Esophagus muscularis mucosa (tissue), 4 donors: ENCODE measurements around the gene HOXB9. TPM values are rescaled to one million over a fixed set of nuclear protein-coding genes. Genes with fewer than 3 reads are reported as not detected.

ENCODE experiments used
- DNase-seq: peaks from one replicate; pipeline ENCODE4 v3.0.0-alpha.2; 2017; ENCODE audit errors: extremely low spot score
- H3K27ac ChIP-seq, 4 donors: fragments of 200-600 bp; sonication (generic); replicated peaks in 1 of 4; 1 replicate in 3 of 4; 2 replicates in 1 of 4; pipeline ENCODE4 v1.5.1; 2016 to 2019; ENCODE audit warnings: mild to moderate bottlenecking in 1 of 4
- H3K27me3 ChIP-seq, 4 donors: fragments of 200-600 bp; sonication (generic); one replicate each; pipeline versions ENCODE4 v1.5.1 to v1.6.0; 2016 to 2019
- H3K36me3 ChIP-seq, 4 donors: fragments of 200-600 bp; sonication (generic); one replicate each; pipeline ENCODE4 v1.5.1; 2016 to 2019
- H3K4me1 ChIP-seq, 4 donors: fragments of 200-600 bp; sonication (generic); one replicate each; pipeline ENCODE4 v1.5.1; 2016 to 2019
- H3K4me3 ChIP-seq, 4 donors: fragments of 200-600 bp; sonication (generic); 1 replicate in 2 of 4; 2 replicates in 2 of 4; pipeline ENCODE4 v1.5.1; 2016 to 2019; ENCODE audit warnings: mild to moderate bottlenecking in 4 of 4, moderate library complexity in 1 of 4
- H3K9me3 ChIP-seq, 4 donors: fragments of 200-600 bp; sonication (generic); 1 replicate in 3 of 4; 2 replicates in 1 of 4; pipeline ENCODE4 v1.5.1; 2016 to 2019
- EP300 ChIP-seq: sonication (generic); formaldehyde crosslinking; IDR thresholded peaks from one replicate; pipeline ENCODE4 v1.6.1; 2017; ENCODE audit warnings: antibody characterized with exemption
- POLR2A ChIP-seq: fragments of 450-650 bp; IDR thresholded peaks from one replicate; pipeline ENCODE4 v1.6.1; 2017; ENCODE audit warnings: antibody characterized with exemption, moderate library complexity, mild to moderate bottlenecking, low read depth
- POLR2AphosphoS5 ChIP-seq, 2 donors: sonication (generic); formaldehyde crosslinking; IDR thresholded peaks; one replicate each; pipeline ENCODE4 v1.6.1; 2017; ENCODE audit warnings: antibody characterized with exemption in 2 of 2
- WGBS: methylation state at CpG from one replicate; pipeline ENCODE4 v1.1.5; 2018; 5-methylcytosine and 5-hydroxymethylcytosine counted together
- intact Hi-C: fragments of 100-400 bp; cut with DNase I; formaldehyde crosslinking; loops from one replicate; pipeline ENCODE4 v1.15.1; 2023
- total RNA-seq, 4 donors: library from RNA; depleted of rRNA; stranded (reverse); fragments of >200 nt; gene quantifications; one replicate each; pipeline versions ENCODE4 v1.1.0 to v1.2.1, GENCODE V29; 2016
- TF ChIP-seq, protein P1 (sequence below), 3 experiments: fragments of 200-600 bp in 2 of 3; fragments of 450-650 bp in 1 of 3; sonication (generic) in 2 of 3; IDR thresholded peaks; one replicate each; pipeline ENCODE4 v1.5.1; 2017 to 2019; ENCODE audit warnings: antibody characterized with exemption in 3 of 3, mild to moderate bottlenecking in 2 of 3, moderate library complexity in 1 of 3

HOXB9 gene
- total RNA-seq, 4 donors from 2014 or later, result not detected

DNA sequence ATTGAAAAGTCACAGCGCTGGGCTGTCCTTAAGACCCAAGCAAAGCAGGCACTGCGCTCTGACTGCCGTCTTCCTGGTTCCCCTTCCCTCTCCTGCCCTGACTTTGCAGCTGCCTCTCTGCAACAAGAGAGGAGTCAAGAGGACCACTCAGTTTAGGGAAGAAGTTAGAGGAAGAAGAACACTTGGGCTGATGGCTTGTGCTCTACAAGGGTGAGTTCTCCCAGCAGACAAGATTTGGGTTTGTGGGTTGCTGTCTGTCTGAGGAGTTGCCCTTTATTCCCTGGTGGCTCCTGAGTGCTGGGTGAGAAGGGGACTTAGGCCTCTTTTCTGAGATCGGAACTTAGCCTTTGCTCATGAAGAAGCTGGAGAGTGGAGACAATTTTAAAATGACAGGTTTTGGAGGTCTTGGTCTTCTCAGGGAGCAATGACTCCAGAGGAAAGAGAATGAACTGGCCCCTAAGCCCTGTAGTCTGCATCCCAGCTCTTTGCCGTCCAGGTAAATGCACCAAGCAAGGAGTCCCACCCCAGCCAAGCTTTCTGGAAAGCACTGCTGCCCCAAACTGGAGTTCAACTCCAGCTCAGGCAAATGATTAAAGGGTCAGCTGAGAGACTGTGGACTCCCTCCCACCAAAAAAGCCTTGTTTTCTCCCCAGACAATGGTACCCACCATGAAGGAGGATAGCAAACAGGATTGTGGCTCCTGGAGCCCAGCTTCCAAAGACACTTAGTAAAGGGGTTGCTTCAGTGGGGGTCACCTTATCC, 2.7 kb upstream of the HOXB9 start:
- 22% methylated on average over 5 of the region's 5 CpGs for WGBS
- Histone ChIP-seq H3K9me3 (peaks cover 0 to 1% (median 0%) of the 10 kb centered on the region in 4 donors), H3K27ac (no peak overlapping the region), H3K36me3 (no peaks in the 10 kb centered on the region), H3K4me1 (peaks cover 29 to 37% (median 30%) of the 10 kb centered on the region in 4 donors), H3K27me3 (peaks cover 0 to 100% (median 93%) of the 10 kb centered on the region in 4 donors), H3K4me3 (no peak overlapping the region)
- no peak for TF ChIP-seq POLR2A
- TF ChIP-seq EP300, result no peak
- TF ChIP-seq, protein P1, sequence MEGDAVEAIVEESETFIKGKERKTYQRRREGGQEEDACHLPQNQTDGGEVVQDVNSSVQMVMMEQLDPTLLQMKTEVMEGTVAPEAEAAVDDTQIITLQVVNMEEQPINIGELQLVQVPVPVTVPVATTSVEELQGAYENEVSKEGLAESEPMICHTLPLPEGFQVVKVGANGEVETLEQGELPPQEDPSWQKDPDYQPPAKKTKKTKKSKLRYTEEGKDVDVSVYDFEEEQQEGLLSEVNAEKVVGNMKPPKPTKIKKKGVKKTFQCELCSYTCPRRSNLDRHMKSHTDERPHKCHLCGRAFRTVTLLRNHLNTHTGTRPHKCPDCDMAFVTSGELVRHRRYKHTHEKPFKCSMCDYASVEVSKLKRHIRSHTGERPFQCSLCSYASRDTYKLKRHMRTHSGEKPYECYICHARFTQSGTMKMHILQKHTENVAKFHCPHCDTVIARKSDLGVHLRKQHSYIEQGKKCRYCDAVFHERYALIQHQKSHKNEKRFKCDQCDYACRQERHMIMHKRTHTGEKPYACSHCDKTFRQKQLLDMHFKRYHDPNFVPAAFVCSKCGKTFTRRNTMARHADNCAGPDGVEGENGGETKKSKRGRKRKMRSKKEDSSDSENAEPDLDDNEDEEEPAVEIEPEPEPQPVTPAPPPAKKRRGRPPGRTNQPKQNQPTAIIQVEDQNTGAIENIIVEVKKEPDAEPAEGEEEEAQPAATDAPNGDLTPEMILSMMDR (IDR thresholded peaks at IDR 0.05), result no peak
- no peak for TF ChIP-seq POLR2AphosphoS5 (IDR thresholded peaks at IDR 0.05)
- intact Hi-C loops, result no loop called here
- no peak for DNase-seq

DNA sequence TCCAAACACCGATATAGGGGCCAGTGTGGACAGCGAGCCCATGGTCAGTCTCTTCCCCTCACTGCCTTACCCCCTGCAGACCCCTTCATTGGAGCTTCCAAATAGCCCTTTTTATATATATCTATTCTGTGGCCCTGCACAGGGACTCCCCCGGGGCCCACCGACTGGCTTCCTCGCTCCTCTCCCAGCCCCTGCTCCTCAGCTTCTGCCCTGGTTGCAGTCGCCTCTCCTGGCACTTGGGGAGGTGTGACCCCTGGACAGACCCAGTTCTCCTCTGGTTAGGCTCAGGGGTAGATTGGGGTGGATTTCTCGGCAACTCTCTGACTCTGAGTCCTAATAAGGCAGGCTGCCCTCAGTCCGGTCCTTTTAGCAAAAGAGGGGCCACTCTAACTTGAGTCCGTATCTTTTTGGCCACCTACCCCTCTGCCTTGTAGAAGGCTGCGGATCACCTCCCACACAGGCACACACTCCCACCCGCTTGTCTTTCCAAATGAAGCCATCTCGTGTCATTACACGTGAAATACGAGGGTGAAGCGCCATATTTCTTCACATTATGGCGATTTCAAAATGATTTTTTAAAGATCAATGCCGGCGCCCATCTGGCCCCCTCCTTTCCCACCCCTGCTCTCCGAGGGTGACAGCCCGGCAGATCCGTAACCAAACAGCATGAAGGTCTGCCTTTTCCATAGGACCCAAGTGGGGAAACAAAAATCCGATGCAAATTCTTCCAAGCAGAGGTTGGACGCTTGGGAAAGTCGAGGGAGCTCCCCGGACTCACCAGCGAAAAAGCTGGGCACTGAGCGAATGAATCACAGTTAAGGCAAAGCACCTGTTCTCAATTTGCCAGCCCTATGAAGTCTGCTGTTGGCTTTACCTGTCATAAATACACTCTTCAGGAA, 1.7 kb upstream of the HOXB9 start:
- no peak for TF ChIP-seq POLR2A
- no peak for TF ChIP-seq POLR2AphosphoS5 (IDR thresholded peaks at IDR 0.05)
- TF ChIP-seq, protein P1 (IDR thresholded peaks at IDR 0.05), result no peak
- TF ChIP-seq EP300, result no peak
- WGBS, result 23% methylated on average over 27 of the region's 27 CpGs
- Histone ChIP-seq H3K4me3 (no peak overlapping the region), H3K9me3 (no peaks in the 10 kb centered on the region), H3K4me1 (peaks cover 25 to 31% (median 26%) of the 10 kb centered on the region in 4 donors), H3K27ac (no peak overlapping the region), H3K27me3 (peaks cover 0 to 100% (median 94%) of the 10 kb centered on the region in 4 donors), H3K36me3 (no peaks in the 10 kb centered on the region)
- no peak for DNase-seq
- intact Hi-C loops, result no loop called here

DNA sequence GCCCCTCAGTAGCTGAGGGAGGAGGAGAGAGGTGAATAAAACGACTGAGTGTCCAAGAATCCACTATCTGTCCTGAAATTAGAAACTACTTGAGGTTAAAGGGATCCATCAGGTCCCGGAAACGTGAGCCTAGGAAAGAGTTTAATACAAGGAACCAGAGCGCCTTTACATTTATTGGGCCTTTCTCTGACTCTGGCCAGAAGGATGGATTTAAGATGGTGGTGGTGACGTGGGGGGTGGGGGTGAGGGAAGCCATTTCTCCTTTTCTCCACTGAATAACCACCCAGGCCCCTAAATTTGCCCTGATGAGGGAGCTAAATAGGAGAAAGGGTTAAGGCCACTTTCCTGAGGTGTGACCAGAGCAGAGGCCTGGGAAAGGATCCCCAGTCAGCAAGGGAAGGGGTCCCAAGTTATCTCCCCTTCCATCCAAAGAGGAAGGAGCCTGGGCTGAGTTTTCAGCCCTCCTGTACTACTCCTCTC, 1.0 kb upstream of the HOXB9 start:
- no peak for DNase-seq
- Histone ChIP-seq H3K36me3 (no peaks in the 10 kb centered on the region), H3K4me1 (peaks cover 25 to 31% (median 26%) of the 10 kb centered on the region in 4 donors), H3K27me3 (peaks cover 0 to 100% (median 94%) of the 10 kb centered on the region in 4 donors), H3K9me3 (no peaks in the 10 kb centered on the region), H3K27ac (no peak overlapping the region), H3K4me3 (no peak overlapping the region)
- WGBS, result 21% methylated on average over 5 of the region's 5 CpGs
- intact Hi-C loops, result no loop called here
- TF ChIP-seq, protein P1 (IDR thresholded peaks at IDR 0.05), result no peak
- TF ChIP-seq EP300, result no peak
- TF ChIP-seq POLR2A, result no peak
- TF ChIP-seq POLR2AphosphoS5 (IDR thresholded peaks at IDR 0.05), result no peak

DNA sequence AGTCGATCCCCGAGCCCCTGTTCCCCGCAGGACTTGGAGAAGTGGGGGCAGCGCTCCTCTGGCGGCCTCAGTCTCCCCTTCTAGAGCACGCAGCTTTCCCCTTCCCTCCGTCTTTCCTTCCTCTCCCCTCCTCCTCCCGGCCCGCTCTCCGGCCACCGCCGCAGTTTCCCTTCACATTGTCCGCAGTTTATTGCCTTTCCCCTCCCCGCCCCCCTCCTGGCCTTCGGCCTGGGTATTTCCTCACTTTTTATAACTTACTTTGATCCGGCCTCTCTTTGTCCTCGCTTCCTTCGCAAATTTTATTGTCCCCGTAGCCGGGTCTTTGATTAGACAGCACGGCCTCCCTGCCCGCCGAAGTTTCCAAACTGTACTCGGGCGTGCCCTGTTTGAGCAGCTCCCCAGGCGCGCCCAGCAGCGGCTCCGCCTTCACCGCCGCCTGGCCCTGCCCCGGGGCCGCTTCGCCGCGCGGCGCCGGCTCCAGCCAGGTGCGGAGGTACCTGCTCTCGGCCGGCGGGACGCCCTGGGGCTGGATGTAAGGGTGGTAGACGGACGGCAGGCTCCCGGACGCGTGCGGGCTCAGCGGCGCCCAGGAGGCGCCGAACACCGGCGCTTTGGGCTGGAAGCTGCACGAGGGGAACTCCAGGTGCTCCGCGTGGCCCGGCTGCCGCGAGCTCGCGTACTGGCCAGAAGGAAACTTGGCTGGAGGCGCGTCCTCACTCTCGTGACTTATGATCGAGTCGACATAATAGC, 488 bp downstream of the HOXB9 start:
- Histone ChIP-seq H3K27me3 (peaks cover 0 to 100% (median 98%) of the 10 kb centered on the region in 4 donors), H3K4me1 (peaks cover 25 to 31% (median 26%) of the 10 kb centered on the region in 4 donors), H3K9me3 (no peaks in the 10 kb centered on the region), H3K4me3 (peak overlapping the region; percentile 38 to 41 (median 41)), H3K27ac (no peak overlapping the region), H3K36me3 (no peaks in the 10 kb centered on the region)
- TF ChIP-seq, protein P1 (IDR thresholded peaks at IDR 0.05), result no peak
- TF ChIP-seq EP300, result no peak
- TF ChIP-seq POLR2A, result no peak
- no peak for TF ChIP-seq POLR2AphosphoS5 (IDR thresholded peaks at IDR 0.05)
- WGBS, result 3% methylated on average over 38 of the region's 69 CpGs
- intact Hi-C loops, result no loop called here
- DNase-seq, result no peak
